Measurements from ENCODE around the gene PITX1. TPM values are rescaled to one million over a fixed set of nuclear protein-coding genes. Genes with fewer than 3 reads are reported as not detected.

The PITX1 gene
- total RNA-seq, 6 experiments from 2014 or later = not detected

- DNase-seq (no peak), ATAC-seq (no peak)
- no peak overlapping the region for H3K4me3 ChIP-seq
- H3K9me3 ChIP-seq = no peaks in the 10 kb centered on the region
- H3K4me1 ChIP-seq = peaks cover 0 to 11% (median 5%) of the 10 kb centered on the region in 4 donors
- H3K27me3 ChIP-seq = no peaks in the 10 kb centered on the region
- TF ChIP-seq POLR2A (IDR thresholded peaks at IDR 0.05) (no peak), CTCF (IDR thresholded peaks at IDR 0.05) (no peak)
- WGBS (ENCODE audit: insufficient coverage, low coverage, low lambda C conversion rate, missing lambda C conversion rate) = 90% methylated on average over 2 of the region's 11 CpGs
- intact Hi-C loops (cut with DNase I) = no loop called here
- no peaks in the 10 kb centered on the region for H3K36me3 ChIP-seq
- H3K27ac ChIP-seq = no peak overlapping the region
These were observed 24.1 kb downstream of the PITX1 start for GRCh38 chr5:135009736-135010501.

- Histone ChIP-seq H3K9me3 (no peaks in the 10 kb centered on the region), H3K4me3 (no peak overlapping the region), H3K4me1 (peaks cover 0 to 5% (median 2%) of the 10 kb centered on the region in 4 donors), H3K27me3 (no peaks in the 10 kb centered on the region), H3K27ac (no peak overlapping the region), H3K36me3 (no peaks in the 10 kb centered on the region)
- no peak for TF ChIP-seq POLR2A (IDR thresholded peaks at IDR 0.05)
- no peak for TF ChIP-seq CTCF (IDR thresholded peaks at IDR 0.05)
- ATAC-seq = no peak
- 93% methylated on average over 5 of the region's 13 CpGs for WGBS (ENCODE audit: insufficient coverage, low coverage, low lambda C conversion rate, missing lambda C conversion rate)
- no peak for DNase-seq
- intact Hi-C loops (cut with DNase I) = no loop called here
These were observed 24.9 kb downstream of the PITX1 start for GRCh38 chr5:135008981-135009735.

GRCh38 chr5:135008556-135008955, 25.5 kb downstream of the PITX1 start:
- Histone ChIP-seq H3K27me3 (no peaks in the 10 kb centered on the region), H3K9me3 (no peaks in the 10 kb centered on the region), H3K4me1 (no peaks in the 10 kb centered on the region), H3K36me3 (no peaks in the 10 kb centered on the region), H3K4me3 (no peak overlapping the region), H3K27ac (no peak overlapping the region)
- intact Hi-C loops (cut with DNase I) = no loop called here
- TF ChIP-seq POLR2A (IDR thresholded peaks at IDR 0.05) (no peak), CTCF (IDR thresholded peaks at IDR 0.05) (no peak)
- ATAC-seq (no peak), DNase-seq (no peak)
- WGBS (ENCODE audit: insufficient coverage, low coverage, low lambda C conversion rate, missing lambda C conversion rate) = 90% methylated on average over 2 of the region's 8 CpGs

- H3K27ac ChIP-seq = no peak overlapping the region
- H3K9me3 ChIP-seq = no peaks in the 10 kb centered on the region
- no peaks in the 10 kb centered on the region for H3K36me3 ChIP-seq
- H3K4me1 ChIP-seq = no peaks in the 10 kb centered on the region
- ATAC-seq (no peak), DNase-seq (no peak)
- no peak overlapping the region for H3K4me3 ChIP-seq
- TF ChIP-seq POLR2A (IDR thresholded peaks at IDR 0.05) = no peak
- no peaks in the 10 kb centered on the region for H3K27me3 ChIP-seq
- WGBS (ENCODE audit: insufficient coverage, low coverage, low lambda C conversion rate, missing lambda C conversion rate) = 81% methylated on average over 9 of the region's 11 CpGs
- intact Hi-C loops (cut with DNase I) = no loop called here
These were observed 26.2 kb downstream of the PITX1 start for GRCh38 chr5:135007749-135008363.

- no peak for ATAC-seq
- Histone ChIP-seq H3K4me3 (no peak overlapping the region), H3K9me3 (no peaks in the 10 kb centered on the region), H3K27ac (no peak overlapping the region), H3K36me3 (no peaks in the 10 kb centered on the region), H3K4me1 (no peaks in the 10 kb centered on the region), H3K27me3 (no peaks in the 10 kb centered on the region)
- 93% methylated on average over 2 of the region's 9 CpGs for WGBS (ENCODE audit: insufficient coverage, low coverage, low lambda C conversion rate, missing lambda C conversion rate)
- no peak for DNase-seq
- TF ChIP-seq CTCF (IDR thresholded peaks at IDR 0.05) (no peak), POLR2A (IDR thresholded peaks at IDR 0.05) (no peak)
- intact Hi-C loops (cut with DNase I) = no loop called here
These were observed 26.7 kb downstream of the PITX1 start for GRCh38 chr5:135007305-135007704.

Measured in right lobe of liver (tissue), 6 donors.